Measurements from ENCODE around the gene ADGRA1. TPM values are rescaled to one million over a fixed set of nuclear protein-coding genes. Genes with fewer than 3 reads are reported as not detected.
"Not testable (repeated sequence)": the region's sequence is repeated elsewhere in the genome, so short reads cannot be mapped to it uniquely, and the experiment has no call there.

Gene ADGRA1
- polyA plus RNA-seq, 3 donors: 1.2 to 1.7 (median 1.5) TPM

GRCh38 chr10:133174689-133175263 is 87.1 kb downstream of the ADGRA1 start:
- DNase-seq (ENCODE audit: low read depth in 3 of 3, low spot score in 2 of 3): no peak

DNA sequence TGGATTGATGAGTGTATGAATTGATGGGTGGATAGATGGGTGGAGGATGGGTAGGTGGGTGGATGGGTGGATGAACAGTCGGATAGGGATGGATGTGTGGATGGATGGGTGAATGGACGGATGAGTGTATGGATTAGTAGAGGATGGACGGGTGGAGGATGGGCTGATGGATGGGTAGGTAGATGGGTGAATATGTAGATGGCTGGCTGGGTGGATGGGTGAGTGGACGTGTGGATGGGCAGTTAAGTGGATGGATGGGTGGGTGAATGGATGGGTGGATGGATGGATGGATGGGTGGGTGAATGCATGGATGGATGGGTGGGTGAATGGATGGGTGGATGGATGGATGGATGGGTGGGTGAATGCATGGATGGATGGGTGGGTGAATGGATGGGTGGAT is 87.9 kb downstream of the ADGRA1 start:
- not testable (repeated sequence) for DNase-seq (ENCODE audit: low read depth in 3 of 3, low spot score in 2 of 3)

- DNase-seq (ENCODE audit: low read depth in 3 of 3, low spot score in 2 of 3): no peak
Observed at GRCh38 chr10:133176546-133176945, 88.8 kb downstream of the ADGRA1 start.

DNA sequence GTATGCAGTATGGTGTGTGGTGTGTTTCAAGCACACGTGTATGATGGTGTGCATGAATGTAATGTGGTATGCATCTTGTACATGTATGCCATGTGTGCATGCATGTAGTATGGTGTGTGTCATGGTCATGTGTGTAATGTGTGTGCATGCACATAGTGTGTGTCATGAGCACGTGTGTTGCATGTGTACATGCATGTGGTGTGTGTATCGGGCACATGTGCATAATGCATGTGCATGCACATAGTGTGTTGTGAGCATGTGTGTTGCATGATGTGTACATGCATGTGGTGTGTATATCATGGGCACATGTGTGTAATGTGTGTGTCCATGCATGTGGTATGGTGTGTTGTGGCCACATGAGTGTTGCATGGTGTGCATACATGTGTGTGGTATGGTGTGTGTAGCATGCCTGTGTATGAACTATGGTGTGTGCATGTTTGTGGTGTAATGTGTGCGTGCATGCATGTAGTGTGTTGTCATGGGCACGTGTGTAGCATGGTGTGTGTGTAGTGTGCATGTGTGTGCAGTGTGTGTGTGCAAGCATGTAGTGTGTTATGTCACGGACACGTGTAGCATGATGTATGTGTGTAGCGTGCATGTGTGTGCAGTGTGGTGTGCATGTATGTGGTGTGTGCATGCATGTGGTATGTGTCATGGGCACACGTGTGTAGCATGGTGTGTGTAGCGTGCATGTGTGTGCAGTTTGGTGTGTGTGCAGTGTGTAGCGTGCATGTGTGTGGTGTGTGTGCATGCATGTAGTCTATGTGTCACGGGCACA is 89.8 kb downstream of the ADGRA1 start:
- DNase-seq (ENCODE audit: low read depth in 3 of 3, low spot score in 2 of 3): no peak

GRCh38 chr10:133178357-133179127 is 90.8 kb downstream of the ADGRA1 start:
- no peak for DNase-seq (ENCODE audit: low read depth in 3 of 3, low spot score in 2 of 3)

DNA sequence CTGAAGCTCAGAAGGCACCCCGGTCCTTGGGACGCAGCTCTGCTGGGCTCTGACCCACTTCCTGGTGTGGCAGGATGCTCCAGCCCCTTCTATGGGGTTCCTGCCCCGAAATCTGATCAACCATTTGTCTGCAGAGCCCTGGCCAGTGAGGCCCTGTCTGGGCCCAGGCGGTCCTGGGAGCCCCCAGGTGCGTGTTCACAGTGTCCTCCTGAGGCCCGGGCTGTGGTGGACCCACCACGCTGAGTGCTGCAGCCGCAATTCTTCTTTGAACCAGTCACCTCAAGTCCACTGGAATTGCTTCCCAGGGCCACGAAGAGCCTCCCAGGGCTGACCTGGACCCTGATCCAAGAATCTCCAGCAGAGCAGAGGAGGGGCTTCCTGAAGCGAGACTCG is 91.4 kb downstream of the ADGRA1 start:
- no peak for DNase-seq (ENCODE audit: low read depth in 3 of 3, low spot score in 2 of 3)

DNA sequence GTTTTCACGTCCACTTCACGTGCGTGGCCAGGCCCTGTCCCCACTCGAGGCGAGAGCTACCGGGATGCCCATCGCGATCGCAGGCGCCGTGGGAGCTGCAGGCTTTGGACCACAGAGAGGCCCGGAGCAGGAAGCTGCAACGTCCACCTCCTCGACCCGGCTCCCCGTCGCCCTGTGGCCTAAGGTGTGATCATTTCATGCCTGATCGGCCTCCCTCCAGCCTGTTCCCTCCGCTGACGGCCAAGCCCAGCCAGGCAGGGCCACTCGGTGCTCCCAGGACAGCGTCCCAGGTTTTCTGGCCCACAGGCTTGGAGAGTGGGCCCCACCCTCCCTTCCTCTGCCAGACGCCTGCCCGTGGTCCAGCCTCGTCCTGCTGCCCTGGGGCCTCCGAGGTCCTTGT is 91.9 kb downstream of the ADGRA1 start:
- no peak for DNase-seq (ENCODE audit: low read depth in 3 of 3, low spot score in 2 of 3)

GRCh38 chr10:133180192-133180964 is 92.7 kb downstream of the ADGRA1 start:
- DNase-seq (ENCODE audit: low read depth in 3 of 3, low spot score in 2 of 3): no peak

- DNase-seq (ENCODE audit: low read depth in 3 of 3, low spot score in 2 of 3): no peak
Observed at GRCh38 chr10:133180965-133181639, 93.4 kb downstream of the ADGRA1 start.

Other genes with a start within 250 kb of the ADGRA1 start
- 1 to 10 TPM; 6.1 to 7.8 (median 6.7) TPM for gene CFAP46, start 145.4 kb upstream of the ADGRA1 start, polyA plus RNA-seq (ENCODE audit: insufficient read length in 3 of 3)
- 1 to 10 TPM; 4.1 to 5.5 (median 4.2) TPM for gene KNDC1, start 72.3 kb downstream of the ADGRA1 start, polyA plus RNA-seq (ENCODE audit: insufficient read length in 3 of 3)
- gene UTF1, start 142.3 kb downstream of the ADGRA1 start, polyA plus RNA-seq (ENCODE audit: insufficient read length in 3 of 3): not detected
- gene VENTX, start 149.9 kb downstream of the ADGRA1 start, polyA plus RNA-seq (ENCODE audit: insufficient read length in 3 of 3): under 1 TPM; 0.04 to 0.17 (median 0.14) TPM
- gene ADAM8, start 188.9 kb downstream of the ADGRA1 start, polyA plus RNA-seq (ENCODE audit: insufficient read length in 3 of 3): 1 to 10 TPM; 1.0 to 1.6 (median 1.3) TPM
- 10 to 100 TPM; 53.6 to 60.4 (median 56.3) TPM for gene TUBGCP2, start 220.9 kb downstream of the ADGRA1 start, polyA plus RNA-seq (ENCODE audit: insufficient read length in 3 of 3)
- gene ZNF511, start 221.0 kb downstream of the ADGRA1 start, polyA plus RNA-seq (ENCODE audit: insufficient read length in 3 of 3): 10 to 100 TPM; 33.1 to 42.2 (median 34.2) TPM
- not detected for gene CALY, start 249.0 kb downstream of the ADGRA1 start, polyA plus RNA-seq (ENCODE audit: insufficient read length in 3 of 3)